LNCaP clone FGC (cell line): ENCODE data around the gene TAC4.

Experiments
- DNase-seq: peaks from one replicate; pipeline ENCODE4 v3.0.0-alpha.2; 2011; ENCODE audit warnings: low read depth
- H3K4me3 ChIP-seq: 2 replicates; pipeline ENCODE4 v1.5.1; 2011; ENCODE audit warnings: mild to moderate bottlenecking, low read depth, low read length, control low read depth
- CTCF ChIP-seq: IDR thresholded peaks from 2 replicates; pipeline ENCODE4 v1.5.1; 2012; ENCODE audit warnings: mild to moderate bottlenecking; ENCODE audit not compliant: control insufficient read depth, insufficient read depth; ENCODE audit errors: extremely low read depth

The TAC4 gene

GRCh38 chr17:49825645-49826044 is 22.2 kb downstream of the TAC4 start:
- no peak overlapping the region for H3K4me3 ChIP-seq
- TF ChIP-seq CTCF: no peak
- DNase-seq: no peak

- DNase-seq: no peak
- H3K4me3 ChIP-seq: no peak overlapping the region
- no peak for TF ChIP-seq CTCF
Observed at GRCh38 chr17:49823614-49824013, 24.3 kb downstream of the TAC4 start.

GRCh38 chr17:49822829-49823228 is 25.0 kb downstream of the TAC4 start:
- no peak overlapping the region for H3K4me3 ChIP-seq
- DNase-seq: no peak
- TF ChIP-seq CTCF: no peak

- TF ChIP-seq CTCF: no peak
- DNase-seq: peak; percentile 71
- H3K4me3 ChIP-seq: no peak overlapping the region
Observed at GRCh38 chr17:49821916-49822315, 26.0 kb downstream of the TAC4 start.

DNA sequence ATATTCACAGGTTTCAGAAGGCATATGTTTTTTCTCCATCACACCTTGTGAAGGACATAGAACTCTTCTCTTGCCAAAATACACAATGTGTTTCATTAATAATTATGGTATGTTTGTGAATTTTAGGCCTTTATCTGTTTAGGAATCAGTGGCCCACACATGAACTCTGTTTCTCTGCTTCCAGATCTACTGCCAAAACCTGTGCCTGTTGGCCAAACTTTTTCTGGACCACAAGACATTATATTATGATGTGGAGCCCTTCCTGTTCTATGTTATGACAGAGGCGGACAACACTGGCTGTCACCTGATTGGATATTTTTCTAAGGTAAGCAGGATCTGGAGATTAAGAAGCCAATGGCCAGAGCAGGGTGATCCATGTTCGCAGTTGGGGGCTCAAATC is 26.4 kb downstream of the TAC4 start:
- peak; percentile 69 for DNase-seq
- TF ChIP-seq CTCF: no peak
- no peak overlapping the region for H3K4me3 ChIP-seq

DNA sequence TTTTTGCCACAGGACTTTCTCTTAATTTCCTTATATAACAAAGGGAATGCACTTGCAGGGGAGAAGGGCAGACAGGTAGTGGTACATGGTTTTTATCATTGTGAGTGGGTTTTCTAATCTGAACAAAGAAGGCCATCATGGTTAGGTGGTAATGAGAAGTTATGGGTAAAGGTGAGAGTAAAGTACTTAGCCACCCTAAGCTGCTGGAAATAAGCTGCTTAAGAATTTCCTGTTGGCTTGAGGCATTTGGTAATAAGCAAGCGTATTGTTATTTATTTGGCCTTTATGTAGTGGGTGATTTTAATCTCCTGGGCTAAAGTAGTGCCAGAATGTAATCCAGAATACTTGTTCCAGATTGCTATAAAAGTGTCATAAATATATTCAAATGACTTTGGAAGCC is 27.1 kb downstream of the TAC4 start:
- DNase-seq: no peak
- TF ChIP-seq CTCF: no peak
- no peak overlapping the region for H3K4me3 ChIP-seq

- no peak overlapping the region for H3K4me3 ChIP-seq
- peak; percentile 76 for DNase-seq
- no peak for TF ChIP-seq CTCF
Observed at GRCh38 chr17:49819651-49820050, 28.2 kb downstream of the TAC4 start.
